Activated naive CD4-positive, alpha-beta T cell treated with Interleukin-2 at 50 U/mL for 16 hours (primary cell): ENCODE results near the gene KRTAP10-12.
A peak's percentile ranks its signal among the peaks of the same experiment; 100 is the strongest.
"Not testable (repeated sequence)": the region's sequence is repeated elsewhere in the genome, so short reads cannot be mapped to it uniquely, and the experiment has no call there.

Experiments
- DNase-seq: peaks from one replicate; pipeline ENCODE4 v3.0.0-alpha.2; 2020

KRTAP10-12 gene, protein sequence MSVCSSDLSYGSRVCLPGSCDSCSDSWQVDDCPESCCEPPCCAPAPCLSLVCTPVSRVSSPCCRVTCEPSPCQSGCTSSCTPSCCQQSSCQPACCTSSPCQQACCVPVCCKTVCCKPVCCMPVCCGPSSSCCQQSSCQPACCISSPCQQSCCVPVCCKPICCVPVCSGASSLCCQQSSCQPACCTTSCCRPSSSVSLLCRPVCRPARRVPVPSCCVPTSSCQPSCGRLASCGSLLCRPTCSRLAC

DNA sequence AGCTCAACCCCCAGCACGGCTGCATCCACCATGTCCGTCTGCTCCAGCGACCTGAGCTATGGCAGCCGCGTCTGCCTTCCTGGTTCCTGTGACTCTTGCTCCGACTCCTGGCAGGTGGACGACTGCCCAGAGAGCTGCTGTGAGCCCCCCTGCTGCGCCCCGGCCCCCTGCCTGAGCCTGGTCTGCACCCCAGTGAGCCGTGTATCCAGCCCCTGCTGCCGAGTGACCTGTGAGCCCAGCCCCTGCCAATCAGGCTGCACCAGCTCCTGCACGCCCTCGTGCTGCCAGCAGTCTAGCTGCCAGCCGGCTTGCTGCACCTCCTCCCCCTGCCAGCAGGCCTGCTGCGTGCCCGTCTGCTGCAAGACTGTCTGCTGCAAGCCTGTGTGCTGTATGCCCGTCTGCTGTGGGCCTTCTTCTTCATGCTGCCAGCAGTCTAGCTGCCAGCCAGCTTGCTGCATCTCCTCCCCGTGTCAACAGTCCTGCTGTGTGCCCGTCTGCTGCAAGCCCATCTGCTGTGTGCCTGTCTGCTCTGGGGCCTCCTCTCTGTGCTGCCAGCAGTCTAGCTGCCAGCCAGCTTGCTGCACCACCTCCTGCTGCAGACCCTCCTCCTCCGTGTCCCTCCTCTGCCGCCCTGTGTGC is at the start of gene KRTAP10-12:
Gene KRTAP10-12 (plus strand): TSS at position 1 of the 639 bp plus-strand sequence. CDS start 30 bp downstream, at position 31.
- not testable (repeated sequence) for DNase-seq

DNA sequence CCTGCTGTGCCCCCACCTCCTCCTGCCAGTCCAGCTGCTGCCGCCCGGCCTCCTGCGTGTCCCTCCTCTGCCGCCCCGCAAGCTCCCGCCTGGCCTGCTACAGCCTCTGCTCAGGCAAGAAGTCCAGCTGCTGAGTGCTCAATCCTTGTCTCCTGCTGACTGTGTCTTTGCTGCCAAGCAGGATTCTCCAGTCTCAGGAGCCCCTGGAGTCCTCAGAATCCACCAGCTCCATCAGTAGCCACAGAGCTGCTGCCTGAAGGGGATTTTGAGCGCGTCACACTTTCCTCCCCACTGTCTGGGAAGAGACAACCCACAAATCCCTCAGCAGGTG is 49.8 kb upstream of the KRTAP10-12 start:
- DNase-seq: no peak

DNA sequence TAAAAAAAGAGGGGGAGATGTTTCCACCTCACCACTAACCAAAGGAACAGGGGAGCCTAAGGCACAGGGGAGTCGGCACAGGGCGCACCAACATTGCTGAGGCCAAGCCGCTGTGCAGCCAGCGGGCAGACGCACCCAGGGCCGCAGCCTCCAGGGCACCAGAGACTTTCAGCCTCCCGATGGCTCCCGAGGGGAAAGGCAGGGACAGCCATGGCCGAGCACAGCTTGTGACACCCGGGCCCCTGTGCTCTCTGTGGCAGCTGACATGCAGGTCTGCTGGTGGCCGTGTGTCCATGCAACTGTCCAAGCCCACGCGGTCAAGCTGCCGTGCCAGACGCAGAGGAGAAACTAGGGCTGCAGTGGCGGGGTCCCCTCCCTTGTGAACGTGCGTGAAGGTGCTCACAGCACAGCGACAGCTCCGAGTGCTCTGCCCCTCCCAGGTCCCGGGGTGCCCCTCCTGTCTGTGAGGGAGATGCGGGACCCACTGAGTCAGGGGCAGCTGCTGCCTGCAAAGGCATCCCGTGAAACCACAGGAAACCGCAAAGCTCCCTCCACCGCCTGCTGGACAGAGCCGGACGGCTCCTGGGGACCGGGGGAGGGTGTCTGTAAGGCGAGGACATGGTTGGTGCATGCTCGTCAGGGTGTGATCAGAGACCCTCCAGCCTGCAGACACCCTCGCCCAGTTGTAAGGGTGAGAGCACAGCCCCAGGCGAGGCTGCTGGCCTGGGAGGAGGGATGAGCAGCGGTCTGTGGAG is 48.2 kb upstream of the KRTAP10-12 start:
- no peak for DNase-seq

DNA sequence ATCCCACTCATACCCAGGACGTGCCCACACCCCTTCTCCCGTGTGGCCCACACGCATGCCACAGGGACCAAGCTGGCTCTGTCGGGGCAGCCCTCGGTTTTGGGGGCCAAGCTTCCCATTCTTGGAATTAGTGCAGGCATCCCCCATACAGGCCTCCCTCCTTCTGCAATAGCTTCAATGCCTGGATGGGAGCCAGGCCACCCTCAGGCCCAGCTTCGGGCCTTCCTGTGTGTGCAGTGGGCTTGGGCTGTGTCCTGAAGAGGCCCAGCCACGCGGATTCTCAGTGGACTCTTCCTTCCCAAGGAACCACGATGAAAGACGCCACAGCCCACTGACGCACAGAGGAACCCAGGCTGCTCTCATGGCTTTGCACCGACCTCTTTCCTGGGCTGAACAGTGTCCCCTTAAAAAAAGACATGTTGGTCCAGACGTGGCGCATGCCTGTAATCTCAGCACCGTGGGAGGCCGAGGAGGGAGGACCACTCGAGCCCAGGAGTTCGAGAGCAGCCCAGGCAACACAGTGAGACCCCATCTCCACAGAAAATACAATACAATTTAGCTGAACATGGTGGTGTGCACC is 47.4 kb upstream of the KRTAP10-12 start:
- DNase-seq: no peak

DNA sequence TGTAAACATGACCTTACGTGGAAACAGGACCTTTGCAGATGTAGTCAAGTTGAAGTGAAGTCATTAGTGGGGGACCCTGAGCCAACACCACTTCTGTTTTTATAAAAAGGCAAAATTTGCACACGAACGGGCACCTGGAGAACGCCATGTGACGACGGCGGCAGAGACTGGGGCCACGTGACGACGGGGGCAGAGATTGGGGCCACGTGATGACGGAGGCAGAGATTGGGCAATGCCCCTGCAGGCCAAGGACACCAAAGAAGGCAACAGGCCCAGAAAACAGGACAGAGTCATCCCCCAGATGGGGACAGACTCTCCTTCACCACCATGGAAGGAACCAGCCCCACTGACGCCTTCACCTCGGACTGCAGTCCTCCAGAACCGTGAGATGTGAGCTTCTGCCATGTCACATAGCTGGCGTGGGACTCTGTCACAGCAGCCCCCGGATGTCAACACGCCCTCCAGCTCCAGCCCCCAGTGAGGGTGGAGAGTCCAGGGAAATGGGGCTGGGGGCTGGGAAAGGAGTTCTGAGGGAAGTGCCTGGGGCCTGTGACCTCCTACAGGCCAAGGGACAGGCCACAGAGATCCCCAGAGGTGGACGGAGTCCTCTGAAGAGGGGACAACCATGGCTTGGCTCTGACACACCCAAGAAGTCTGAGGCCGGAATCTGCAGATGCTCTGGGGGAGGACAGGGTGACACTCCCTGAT is 46.6 kb upstream of the KRTAP10-12 start:
- no peak for DNase-seq

DNA sequence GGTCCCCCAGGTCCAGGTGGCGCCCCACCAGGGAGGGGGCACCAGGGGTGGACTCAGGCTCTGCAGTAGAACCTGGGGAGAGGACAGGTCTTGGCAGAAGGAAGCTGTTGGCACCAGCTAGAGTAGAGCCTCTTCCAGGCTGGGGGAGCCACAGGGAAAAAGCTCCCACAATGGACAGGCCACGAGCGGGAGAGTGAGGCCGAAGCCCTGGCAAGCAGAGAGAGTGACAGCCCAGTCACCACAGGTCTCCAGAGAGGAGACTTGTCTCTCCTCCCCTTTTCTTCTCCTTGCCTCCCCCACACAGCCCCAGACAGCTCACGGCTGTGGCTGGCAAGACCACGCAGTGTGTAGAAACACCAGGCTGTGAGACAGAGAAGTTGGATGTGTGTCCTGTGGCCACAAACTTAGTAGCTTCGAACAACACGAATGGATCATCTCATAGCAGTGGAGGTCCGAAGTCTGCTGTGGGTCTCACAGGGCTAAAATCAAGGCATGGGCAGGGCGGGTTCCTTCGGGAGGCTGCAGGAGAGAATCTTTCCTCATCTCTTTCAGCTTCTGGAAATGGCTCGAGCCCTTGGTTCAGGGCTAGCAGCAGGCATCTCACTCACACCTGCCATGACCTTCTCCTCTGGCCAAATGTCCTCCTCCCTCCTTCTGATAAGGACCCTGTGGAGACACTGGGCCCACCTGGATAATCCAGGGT is 45.8 kb upstream of the KRTAP10-12 start:
- DNase-seq: no peak

DNA sequence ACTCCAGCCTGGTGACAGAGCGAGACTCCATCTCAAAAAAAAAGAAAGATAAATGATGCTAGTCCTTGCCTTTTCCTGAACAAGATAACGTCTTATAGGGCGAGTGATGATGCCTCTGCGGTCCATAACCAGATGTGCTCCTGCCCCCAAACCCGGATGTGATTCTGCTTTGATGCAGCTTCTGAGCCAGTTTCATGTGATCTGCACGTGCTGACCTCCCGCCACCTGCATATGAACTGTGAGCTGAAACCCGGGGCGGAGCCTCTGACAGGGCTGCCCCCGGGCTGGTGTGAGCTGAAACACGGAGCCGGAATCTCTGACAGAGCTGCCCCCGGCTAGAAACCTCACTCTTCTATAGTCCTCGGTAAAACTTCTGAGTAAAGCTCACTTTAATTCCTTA is 43.8 kb upstream of the KRTAP10-12 start:
- DNase-seq: no peak

DNA sequence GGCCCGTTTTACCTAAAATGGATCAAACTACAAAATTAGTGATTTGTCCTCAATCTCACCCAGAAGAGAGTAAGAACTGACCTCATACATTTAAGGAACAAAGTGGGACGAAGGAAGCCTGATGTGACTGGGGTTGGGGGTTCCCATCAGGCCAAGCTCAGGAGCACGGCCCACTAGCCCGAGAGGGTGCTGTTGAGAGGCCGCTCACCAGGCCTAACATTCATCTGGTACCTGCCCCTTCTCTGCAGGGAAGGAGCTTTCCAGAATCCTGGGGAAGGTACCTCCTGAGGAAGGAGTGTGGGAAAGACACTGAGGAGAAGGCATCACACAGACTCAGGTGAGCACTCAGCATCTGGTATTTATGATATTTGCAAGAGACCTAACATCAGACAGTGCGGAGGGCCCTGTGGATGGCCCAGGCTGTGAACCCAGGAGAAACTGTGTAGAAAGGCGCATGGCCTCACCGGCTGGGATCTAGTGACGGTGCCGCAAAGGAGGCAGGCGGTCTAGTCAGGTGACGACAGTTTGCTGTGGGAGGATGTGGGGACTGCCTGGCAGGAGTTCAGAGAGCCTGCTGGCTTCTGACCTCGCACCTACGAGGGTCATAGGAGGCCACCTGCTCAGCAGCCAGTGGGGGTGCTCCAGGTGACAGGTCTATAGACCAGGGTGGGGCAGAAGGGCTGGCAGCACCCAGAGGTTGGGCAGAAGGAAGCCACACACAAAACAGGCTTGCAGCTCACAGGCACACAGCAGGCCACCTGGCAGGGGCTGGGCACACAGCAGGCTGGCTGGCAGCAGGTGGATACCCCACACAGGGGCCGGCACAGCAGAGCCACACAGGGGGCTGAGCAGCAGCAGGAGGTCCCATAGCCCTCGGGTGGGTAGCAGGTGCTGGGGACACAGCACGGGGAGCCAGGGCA is 43.1 kb upstream of the KRTAP10-12 start:
- DNase-seq: peak; percentile 47

DNA sequence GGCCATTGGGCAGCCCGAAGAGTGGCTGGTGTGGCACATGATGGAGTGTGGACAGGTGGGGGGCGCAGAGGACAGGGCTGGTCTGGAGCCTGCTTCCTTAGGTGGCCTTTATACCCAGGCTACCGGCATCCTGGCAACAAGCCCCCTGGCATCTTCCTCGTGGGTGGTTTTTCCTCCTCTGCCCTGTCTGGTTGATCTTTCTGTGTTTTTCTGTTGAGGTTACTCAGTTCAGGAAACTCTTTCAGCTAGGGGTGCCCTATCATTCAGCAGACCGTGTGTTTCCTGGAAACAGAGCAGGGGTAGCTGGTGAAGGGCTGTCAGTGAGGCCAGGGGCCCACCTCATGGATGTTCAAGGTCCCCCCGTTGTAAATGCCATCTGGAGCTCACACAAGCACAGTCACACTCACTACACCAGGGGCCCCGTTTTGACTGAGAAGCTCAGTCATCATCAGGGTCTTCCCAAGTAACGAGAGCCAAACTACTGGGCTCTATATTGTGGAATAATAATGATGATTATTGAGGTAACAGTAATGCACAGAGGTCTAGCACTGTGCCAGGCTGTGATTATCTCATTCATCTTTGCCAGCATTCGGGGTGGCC is 42.3 kb upstream of the KRTAP10-12 start, which contains the start of gene KRTAP12-4:
Gene KRTAP12-4 (minus strand): TSS at position 84 of the 600 bp plus-strand sequence. CDS start 45 bp downstream, at position 39.
- DNase-seq: no peak

DNA sequence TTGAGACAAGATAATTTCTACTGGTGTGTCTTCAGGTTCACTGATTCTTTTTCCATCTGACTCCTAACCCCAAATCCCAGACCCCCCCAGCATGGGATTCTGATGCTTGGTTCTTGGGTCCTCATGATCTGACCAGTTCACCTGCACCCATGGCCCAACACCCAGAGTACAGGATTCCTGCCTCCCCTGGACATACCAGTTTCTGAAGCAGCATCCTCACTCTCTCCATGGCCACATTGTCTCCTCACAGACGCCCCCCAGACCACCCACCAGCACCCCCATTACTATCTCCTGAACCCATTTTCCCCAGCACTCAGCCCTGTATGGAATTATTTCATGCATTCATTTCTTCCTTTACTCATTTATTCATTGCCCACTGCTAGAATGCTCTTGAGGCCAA is 40.1 kb upstream of the KRTAP10-12 start:
- DNase-seq: no peak

DNA sequence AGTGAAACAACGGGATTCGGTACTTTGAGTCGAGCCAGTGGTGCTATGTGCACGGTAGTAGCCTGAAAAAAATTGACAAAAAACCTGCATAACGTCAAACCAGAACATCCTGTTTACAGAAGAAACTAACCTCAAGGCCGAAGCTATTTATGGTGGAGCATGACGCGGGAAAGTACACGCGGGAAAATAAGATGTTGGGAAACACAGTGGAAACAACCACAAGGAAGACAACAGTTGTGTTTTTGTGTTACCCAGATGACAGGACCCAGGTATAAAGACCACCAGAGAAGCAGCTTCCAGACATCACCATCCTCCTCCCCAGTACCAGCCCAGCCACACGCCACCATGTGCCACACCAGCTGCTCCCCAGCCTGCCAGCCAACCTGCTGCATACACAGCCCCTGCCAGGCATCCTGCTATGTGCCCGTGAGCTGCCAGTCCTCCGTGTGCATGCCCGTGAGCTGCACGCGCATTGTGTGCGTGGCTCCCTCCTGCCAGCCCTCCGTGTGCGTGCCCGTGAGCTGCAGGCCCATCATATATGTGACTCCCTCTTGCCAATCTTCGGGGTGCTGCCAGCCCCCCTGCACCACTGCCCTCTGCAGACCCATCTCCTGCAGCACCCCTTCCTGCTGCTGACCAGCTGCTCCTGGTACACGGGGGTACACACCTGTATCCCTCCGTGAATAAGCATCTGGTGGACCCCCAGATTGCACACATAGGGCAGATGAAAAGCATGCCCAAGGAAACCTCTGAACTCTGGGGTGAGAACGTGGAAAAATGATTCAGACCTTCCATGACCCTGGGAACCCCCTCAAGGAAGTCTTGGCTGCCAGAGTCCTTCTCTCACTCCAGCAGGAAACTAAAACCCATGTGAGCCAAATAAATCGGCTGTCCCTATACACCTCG is 39.1 kb upstream of the KRTAP10-12 start, which contains the start of gene KRTAP12-3:
Gene KRTAP12-3 (plus strand): TSS at position 298 of the 906 bp plus-strand sequence. CDS start 48 bp downstream, at position 346.
- DNase-seq: peak; percentile 33

DNA sequence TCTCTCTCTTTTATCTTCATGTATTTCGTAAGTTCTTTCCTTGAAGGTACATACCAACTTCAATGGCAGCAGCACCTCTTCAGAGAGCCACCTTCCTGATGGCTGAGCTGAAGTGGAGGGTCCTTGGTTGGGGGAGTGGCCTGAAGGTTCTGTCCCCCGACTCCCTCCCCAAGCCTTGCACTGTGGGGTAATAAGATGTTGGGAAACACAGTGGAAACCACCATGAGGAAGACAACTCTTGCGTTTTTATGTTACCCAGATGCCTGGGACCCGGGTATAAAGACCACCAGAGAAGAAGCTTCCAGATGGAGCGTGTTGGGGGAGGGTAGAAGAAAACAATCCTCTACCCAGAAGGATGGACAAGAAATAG is 38.4 kb upstream of the KRTAP10-12 start:
- DNase-seq: no peak

DNA sequence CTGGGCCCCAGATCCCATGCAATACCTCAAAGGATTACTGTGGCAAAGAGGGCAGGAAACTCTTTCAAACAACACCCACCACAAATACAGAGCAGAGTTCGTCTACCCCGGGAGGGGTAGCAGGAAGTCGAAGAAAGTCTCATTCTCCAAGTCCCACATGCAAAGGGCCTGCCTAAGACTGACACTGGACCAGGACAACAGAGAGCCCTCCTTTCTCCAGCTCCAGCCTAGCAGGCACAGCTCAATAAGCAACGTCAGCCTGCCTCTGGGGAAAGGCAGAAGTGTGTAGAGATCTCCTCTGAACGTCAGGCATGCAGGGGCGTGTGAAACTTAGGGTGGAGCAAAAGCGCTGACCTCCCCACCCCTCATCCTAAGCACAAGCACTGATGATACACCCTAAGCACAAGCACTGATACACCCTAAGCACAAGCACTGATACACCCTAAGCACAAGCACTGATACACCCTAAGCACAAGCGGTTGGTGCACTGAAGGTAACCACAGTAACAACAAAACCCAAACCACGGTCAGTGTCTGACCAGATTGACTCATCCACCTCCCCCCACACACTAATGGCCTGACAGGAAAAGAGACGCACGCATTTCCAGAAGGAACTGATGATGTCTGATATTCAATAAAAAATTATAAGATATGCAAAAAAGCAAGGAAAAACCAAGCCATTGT is 37.9 kb upstream of the KRTAP10-12 start:
- no peak for DNase-seq

DNA sequence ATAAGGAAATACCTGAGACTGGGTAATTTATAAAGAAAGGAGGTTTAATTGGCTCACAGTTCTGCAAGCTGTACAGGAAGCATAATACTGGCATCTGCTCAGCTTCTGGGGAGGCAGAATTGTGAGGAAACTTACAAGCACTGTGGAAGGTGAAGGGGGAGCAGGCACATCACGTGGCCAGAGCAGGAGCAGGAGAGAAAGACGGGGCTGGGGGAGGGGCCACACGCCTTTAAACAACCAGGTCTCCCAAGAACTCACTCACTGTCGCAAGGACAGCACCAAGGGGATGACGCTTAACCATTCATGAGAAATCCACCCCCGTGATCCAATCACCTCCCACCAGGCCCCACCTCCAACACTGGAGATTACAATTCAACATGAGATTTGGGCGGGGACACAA is 35.4 kb upstream of the KRTAP10-12 start:
- not testable (repeated sequence) for DNase-seq

DNA sequence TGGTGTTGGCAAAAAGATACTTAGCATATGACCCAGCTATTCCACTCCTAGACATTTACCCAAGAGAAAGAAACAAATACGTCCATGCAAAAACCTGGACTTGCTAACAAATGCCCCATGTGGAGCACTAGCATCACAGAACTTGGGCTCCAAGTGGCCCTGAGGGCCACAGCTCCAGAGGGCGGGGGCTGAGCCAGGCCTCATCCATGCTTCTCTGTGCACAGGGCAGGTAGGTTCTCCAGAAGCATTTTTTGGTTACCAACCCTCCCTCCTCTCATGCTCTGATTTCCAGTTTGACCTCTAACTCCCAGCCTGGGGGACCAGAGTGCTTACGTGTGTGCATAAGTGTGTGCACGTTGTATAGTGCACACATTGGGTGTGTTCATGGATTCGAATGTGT is 32.3 kb upstream of the KRTAP10-12 start:
- DNase-seq: no peak

DNA sequence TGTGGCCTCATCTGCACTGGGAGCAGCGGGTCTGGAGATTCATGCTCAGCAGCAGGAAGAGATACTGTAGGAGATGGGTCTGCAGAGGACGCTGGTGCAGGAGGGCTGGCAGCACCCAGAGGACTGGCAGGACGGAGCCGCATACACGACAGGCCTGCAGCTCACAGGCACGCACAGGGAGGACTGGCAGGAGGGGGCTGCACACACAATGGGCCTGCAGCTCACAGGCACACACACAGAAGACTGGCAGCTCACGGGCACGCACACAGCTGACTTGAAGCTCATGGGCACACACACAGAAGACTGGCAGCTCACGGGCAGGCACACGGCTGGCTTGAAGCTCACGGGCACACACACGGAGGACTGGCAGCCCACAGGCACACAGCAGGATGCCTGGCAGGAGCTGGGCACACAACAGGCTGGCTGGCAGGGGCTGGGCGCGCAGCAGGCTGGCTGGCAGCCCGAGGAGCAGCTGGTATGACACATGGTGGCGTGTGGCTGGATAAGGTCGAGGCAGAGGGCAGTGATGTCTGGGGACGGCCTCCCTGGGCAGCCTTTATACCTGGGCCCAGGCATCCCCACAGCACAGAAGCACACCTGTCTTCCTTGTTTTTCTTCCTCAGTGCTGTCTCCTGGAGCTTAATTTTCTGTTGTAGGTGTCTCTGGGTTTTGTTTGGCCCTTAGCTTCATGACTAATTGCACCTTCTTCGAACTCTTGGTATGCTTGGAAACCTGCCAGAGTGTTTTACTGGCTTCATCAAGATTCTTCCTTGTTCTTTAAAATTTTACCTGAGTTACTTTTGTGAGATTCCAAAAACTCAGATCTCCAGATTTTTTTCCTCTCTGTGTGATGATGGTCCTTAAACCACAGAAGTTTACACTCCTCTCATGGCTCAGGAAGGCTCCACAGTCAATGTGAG is 30.3 kb upstream of the KRTAP10-12 start, which contains the start of gene KRTAP12-2:
Gene KRTAP12-2 (minus strand): TSS at position 527 of the 920 bp plus-strand sequence. CDS start 41 bp downstream, at position 486.
- no peak for DNase-seq

DNA sequence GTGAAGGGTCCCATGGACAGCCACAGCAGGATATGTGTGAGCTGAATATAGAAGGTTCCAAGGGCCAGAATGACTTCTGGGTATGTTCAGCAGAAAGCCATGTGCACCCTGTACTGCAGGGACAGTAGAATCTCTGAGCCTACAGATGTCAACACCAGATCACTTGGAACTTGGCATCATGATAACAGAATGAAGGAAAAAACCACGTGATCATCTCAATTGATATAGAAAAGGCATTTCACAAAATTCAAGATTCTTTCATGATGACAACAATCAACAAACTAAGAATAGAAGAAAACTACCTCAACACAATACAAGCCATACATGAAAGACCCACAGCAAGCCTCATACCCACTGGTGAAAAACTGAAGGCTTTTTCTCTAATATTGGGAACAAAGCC is 29.4 kb upstream of the KRTAP10-12 start:
- DNase-seq: no peak
